ENCODE data around the gene PLPPR1. TPM values are rescaled to one million over a fixed set of nuclear protein-coding genes. Genes with fewer than 3 reads are reported as not detected.

PLPPR1 gene
- total and polyA plus RNA-seq, 2 of the 13 experiments (the other 11 are each of a cell fraction or from before 2014, with no cell fraction given), result 16.0 to 84.7 TPM

DNA sequence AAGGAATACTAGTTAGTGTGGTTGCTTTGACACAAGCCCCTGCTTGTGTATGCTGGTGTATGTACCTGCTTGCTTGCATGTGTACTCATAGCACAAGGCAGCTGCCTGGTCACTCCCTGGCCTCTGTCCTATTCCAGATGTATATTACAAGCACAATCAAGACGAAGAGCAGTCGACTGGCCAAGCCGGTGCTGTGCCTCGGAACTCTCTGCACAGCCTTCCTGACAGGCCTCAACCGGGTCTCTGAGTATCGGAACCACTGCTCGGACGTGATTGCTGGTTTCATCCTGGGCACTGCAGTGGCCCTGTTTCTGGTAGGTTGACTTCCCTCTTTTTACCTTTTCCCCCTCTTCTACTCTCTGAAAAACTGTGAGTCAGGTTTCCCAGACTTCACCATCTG, 284.1 kb downstream of the PLPPR1 start:
- DNase-seq (ENCODE audit: low spot score), result no peak
- WGBS (ENCODE audit: low lambda C conversion rate), result 95% methylated on average over 8 of the region's 8 CpGs
- no peak for ATAC-seq
- Histone ChIP-seq H3K4me1 (ENCODE audit: insufficient read depth, low read length) (peaks cover 63% of the 10 kb centered on the region), H3K79me2 (ENCODE audit: insufficient read depth, low read length) (no peaks in the 10 kb centered on the region), H3K9me3 (ENCODE audit: low read length) (no peaks in the 10 kb centered on the region), H2AFZ (ENCODE audit: low read length) (no peak overlapping the region), H3K27me3 (ENCODE audit: control insufficient read depth in 1 of 2, insufficient read depth in 2 of 2, low read length in 2 of 2) (no peaks in the 10 kb centered on the region), H3K9ac (ENCODE audit: insufficient read depth, low read depth, low read length) (no peak overlapping the region), H4K20me1 (ENCODE audit: insufficient read depth, low read length) (no peaks in the 10 kb centered on the region), H3K27ac (ENCODE audit: extremely low read length, insufficient read depth, low read length) (peak overlapping the region; percentile 27), H3K4me2 (ENCODE audit: low read depth, low read length) (no peak overlapping the region), H3K4me3 (replicated peaks in 1 of 3; ENCODE audit: insufficient read depth in 1 of 3, low read depth in 2 of 3, low read length in 3 of 3) (no peak overlapping the region), H3K36me3 (replicated peaks in 1 of 2; ENCODE audit: control insufficient read depth in 1 of 2, insufficient read depth in 2 of 2, low read length in 2 of 2) (peaks cover 0 to 3% of the 10 kb centered on the region in 2 experiments; a peak in 4 of 5 replicates)
- intact Hi-C loops (cut with micrococcal nuclease; ENCODE audit: unreplicated experiment), result loop anchor here (10.0 kb wide), 1 partner anchor 222 kb away; the partner anchor contains the start of gene RNF20
- no peak for FAIRE-seq
- in situ Hi-C loops (cut with HindIII; ENCODE audit: extremely low pct_ligation_motif_present, low pct_unique_long_range_greater_than_20kb), result no loop called here
- POLR2A ChIA-PET, result interaction anchor here (1.3 kb wide), 3 partner anchors 14 to 711 kb away, joined by 5 to 10 read pairs (median 9); partner anchors contain the start of genes MRPL50 and ZNF189
- TF ChIP-seq KLF9 (CRISPR knock-in tag; IDR thresholded peaks at IDR 0.05; ENCODE audit: low read depth), result no peak
- TF ChIP-seq, protein P1, sequence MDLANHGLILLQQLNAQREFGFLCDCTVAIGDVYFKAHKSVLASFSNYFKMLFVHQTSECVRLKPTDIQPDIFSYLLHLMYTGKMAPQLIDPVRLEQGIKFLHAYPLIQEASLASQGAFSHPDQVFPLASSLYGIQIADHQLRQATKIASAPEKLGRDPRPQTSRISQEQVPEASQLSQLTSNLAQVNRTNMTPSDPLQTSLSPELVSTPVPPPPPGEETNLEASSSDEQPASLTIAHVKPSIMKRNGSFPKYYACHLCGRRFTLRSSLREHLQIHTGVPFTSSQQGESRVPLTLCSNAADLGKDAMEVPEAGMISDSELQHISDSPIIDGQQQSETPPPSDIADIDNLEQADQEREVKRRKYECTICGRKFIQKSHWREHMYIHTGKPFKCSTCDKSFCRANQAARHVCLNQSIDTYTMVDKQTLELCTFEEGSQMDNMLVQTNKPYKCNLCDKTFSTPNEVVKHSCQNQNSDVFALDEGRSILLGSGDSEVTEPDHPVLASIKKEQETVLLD (CRISPR knock-in tag; IDR thresholded peaks at IDR 0.05; ENCODE audit: low read depth), result no peak
- TF ChIP-seq, protein P2, sequence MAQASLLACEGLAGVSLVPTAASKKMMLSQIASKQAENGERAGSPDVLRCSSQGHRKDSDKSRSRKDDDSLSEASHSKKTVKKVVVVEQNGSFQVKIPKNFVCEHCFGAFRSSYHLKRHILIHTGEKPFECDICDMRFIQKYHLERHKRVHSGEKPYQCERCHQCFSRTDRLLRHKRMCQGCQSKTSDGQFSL (CRISPR knock-in tag; IDR thresholded peaks at IDR 0.05), result no peak
- TF ChIP-seq, protein P3, sequence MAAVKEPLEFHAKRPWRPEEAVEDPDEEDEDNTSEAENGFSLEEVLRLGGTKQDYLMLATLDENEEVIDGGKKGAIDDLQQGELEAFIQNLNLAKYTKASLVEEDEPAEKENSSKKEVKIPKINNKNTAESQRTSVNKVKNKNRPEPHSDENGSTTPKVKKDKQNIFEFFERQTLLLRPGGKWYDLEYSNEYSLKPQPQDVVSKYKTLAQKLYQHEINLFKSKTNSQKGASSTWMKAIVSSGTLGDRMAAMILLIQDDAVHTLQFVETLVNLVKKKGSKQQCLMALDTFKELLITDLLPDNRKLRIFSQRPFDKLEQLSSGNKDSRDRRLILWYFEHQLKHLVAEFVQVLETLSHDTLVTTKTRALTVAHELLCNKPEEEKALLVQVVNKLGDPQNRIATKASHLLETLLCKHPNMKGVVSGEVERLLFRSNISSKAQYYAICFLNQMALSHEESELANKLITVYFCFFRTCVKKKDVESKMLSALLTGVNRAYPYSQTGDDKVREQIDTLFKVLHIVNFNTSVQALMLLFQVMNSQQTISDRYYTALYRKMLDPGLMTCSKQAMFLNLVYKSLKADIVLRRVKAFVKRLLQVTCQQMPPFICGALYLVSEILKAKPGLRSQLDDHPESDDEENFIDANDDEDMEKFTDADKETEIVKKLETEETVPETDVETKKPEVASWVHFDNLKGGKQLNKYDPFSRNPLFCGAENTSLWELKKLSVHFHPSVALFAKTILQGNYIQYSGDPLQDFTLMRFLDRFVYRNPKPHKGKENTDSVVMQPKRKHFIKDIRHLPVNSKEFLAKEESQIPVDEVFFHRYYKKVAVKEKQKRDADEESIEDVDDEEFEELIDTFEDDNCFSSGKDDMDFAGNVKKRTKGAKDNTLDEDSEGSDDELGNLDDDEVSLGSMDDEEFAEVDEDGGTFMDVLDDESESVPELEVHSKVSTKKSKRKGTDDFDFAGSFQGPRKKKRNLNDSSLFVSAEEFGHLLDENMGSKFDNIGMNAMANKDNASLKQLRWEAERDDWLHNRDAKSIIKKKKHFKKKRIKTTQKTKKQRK (IDR thresholded peaks at IDR 0.05; ENCODE audit: low read length), result no peak
- TF ChIP-seq ZNF501 (CRISPR knock-in tag; IDR thresholded peaks at IDR 0.05), result 0 out of 2 replicates have a peak, but pooled peaks have one; percentile 30
- no peak for TF ChIP-seq NFKB2 (CRISPR knock-in tag; IDR thresholded peaks at IDR 0.05; ENCODE audit: borderline replicate concordance)
- no peak for TF ChIP-seq ZNF724P (CRISPR knock-in tag; IDR thresholded peaks at IDR 0.05; ENCODE audit: borderline replicate concordance)
- TF ChIP-seq, protein P4, sequence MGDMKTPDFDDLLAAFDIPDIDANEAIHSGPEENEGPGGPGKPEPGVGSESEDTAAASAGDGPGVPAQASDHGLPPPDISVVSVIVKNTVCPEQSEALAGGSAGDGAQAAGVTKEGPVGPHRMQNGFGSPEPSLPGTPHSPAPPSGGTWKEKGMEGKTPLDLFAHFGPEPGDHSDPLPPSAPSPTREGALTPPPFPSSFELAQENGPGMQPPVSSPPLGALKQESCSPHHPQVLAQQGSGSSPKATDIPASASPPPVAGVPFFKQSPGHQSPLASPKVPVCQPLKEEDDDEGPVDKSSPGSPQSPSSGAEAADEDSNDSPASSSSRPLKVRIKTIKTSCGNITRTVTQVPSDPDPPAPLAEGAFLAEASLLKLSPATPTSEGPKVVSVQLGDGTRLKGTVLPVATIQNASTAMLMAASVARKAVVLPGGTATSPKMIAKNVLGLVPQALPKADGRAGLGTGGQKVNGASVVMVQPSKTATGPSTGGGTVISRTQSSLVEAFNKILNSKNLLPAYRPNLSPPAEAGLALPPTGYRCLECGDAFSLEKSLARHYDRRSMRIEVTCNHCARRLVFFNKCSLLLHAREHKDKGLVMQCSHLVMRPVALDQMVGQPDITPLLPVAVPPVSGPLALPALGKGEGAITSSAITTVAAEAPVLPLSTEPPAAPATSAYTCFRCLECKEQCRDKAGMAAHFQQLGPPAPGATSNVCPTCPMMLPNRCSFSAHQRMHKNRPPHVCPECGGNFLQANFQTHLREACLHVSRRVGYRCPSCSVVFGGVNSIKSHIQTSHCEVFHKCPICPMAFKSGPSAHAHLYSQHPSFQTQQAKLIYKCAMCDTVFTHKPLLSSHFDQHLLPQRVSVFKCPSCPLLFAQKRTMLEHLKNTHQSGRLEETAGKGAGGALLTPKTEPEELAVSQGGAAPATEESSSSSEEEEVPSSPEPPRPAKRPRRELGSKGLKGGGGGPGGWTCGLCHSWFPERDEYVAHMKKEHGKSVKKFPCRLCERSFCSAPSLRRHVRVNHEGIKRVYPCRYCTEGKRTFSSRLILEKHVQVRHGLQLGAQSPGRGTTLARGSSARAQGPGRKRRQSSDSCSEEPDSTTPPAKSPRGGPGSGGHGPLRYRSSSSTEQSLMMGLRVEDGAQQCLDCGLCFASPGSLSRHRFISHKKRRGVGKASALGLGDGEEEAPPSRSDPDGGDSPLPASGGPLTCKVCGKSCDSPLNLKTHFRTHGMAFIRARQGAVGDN (CRISPR knock-in tag; IDR thresholded peaks at IDR 0.05), result peak; percentile 60
- peak; percentile 41; the same call in 1 of the 2 replicates for TF ChIP-seq ZNF598 (CRISPR knock-in tag; IDR thresholded peaks at IDR 0.05; ENCODE audit: borderline replicate concordance)
- no peak for TF ChIP-seq ZNF644 (CRISPR knock-in tag; IDR thresholded peaks at IDR 0.05; ENCODE audit: low read depth)
- TF ChIP-seq ZNF3 (CRISPR knock-in tag; IDR thresholded peaks at IDR 0.05), result no peak
- TF ChIP-seq ZNF709 (CRISPR knock-in tag; IDR thresholded peaks at IDR 0.05), result no peak
- TF ChIP-seq ATF1 (CRISPR knock-in tag; IDR thresholded peaks at IDR 0.05), result no peak
- no TSS peak for BruUV-seq (replicated peaks)
- CTCF ChIA-PET (ENCODE audit: low intra/inter-chr PET ratio, low total read pairs), result interaction anchor here (2.0 to 3.0 kb wide), 5 partner anchors 75 to 711 kb away, joined by 12 to 40 read pairs (median 33); no protein-coding TSS in a partner anchor
